Measurements from ENCODE around the gene MACROH2A1.

The MACROH2A1 gene

GRCh38 chr5:135398855-135399793 is at the start of gene MACROH2A1:
TSS of gene MACROH2A1 (minus strand) at chr5:135399231. CDS start at chr5:135389093, 10,138 bp downstream.
- in situ Hi-C loops (cut with HindIII; ENCODE audit: low sequenced_read_pairs) = no loop called here
- peak within 1 kb of the TSS; percentile 79 for H3K4me3 ChIP-seq (ENCODE audit: low read depth, low read length)
- TF ChIP-seq CTCF (IDR thresholded peaks at IDR 0.05; ENCODE audit: low read depth, low read length, missing control alignments) = no peak
- peak; percentile 52 for DNase-seq (ENCODE audit: low read depth)

- in situ Hi-C loops (cut with HindIII; ENCODE audit: low sequenced_read_pairs) = no loop called here
- no peak overlapping the region for H3K4me3 ChIP-seq (ENCODE audit: low read depth, low read length)
- no peak for TF ChIP-seq CTCF (IDR thresholded peaks at IDR 0.05; ENCODE audit: low read depth, low read length, missing control alignments)
- no peak for DNase-seq (ENCODE audit: low read depth)
These were observed 49.2 kb upstream of the MACROH2A1 start for GRCh38 chr5:135448071-135448739.

GRCh38 chr5:135447298-135447929 is 48.4 kb upstream of the MACROH2A1 start, which contains the start of gene DCANP1:
TSS of gene DCANP1 (minus strand) at chr5:135447348. CDS start at chr5:135447108, 240 bp downstream.
- no peak for DNase-seq (ENCODE audit: low read depth)
- no peak within 1 kb of the TSS for H3K4me3 ChIP-seq (ENCODE audit: low read depth, low read length)
- in situ Hi-C loops (cut with HindIII; ENCODE audit: low sequenced_read_pairs) = no loop called here
- TF ChIP-seq CTCF (IDR thresholded peaks at IDR 0.05; ENCODE audit: low read depth, low read length, missing control alignments) = no peak

GRCh38 chr5:135446615-135447014 is 47.6 kb upstream of the MACROH2A1 start:
- TF ChIP-seq CTCF (IDR thresholded peaks at IDR 0.05; ENCODE audit: low read depth, low read length, missing control alignments) = no peak
- in situ Hi-C loops (cut with HindIII; ENCODE audit: low sequenced_read_pairs) = no loop called here
- no peak overlapping the region for H3K4me3 ChIP-seq (ENCODE audit: low read depth, low read length)
- DNase-seq (ENCODE audit: low read depth) = no peak

- in situ Hi-C loops (cut with HindIII; ENCODE audit: low sequenced_read_pairs) = no loop called here
- no peak overlapping the region for H3K4me3 ChIP-seq (ENCODE audit: low read depth, low read length)
These were observed 47.2 kb upstream of the MACROH2A1 start for GRCh38 chr5:135446206-135446605.

More at GRCh38 chr5:135446206-135446605, 47.2 kb upstream of the MACROH2A1 start:
- no peak for DNase-seq (ENCODE audit: low read depth)
- TF ChIP-seq CTCF (IDR thresholded peaks at IDR 0.05; ENCODE audit: low read depth, low read length, missing control alignments) = no peak
